Smooth muscle cell (in vitro differentiated cells): ENCODE results near the gene TVP23C. TPM values are rescaled to one million over a fixed set of nuclear protein-coding genes. Genes with fewer than 3 reads are reported as not detected.
"Not testable (repeated sequence)": the region's sequence is repeated elsewhere in the genome, so short reads cannot be mapped to it uniquely, and the experiment has no call there.

Experiments used
- DNase-seq: peaks from one replicate; lab custom pipeline; 2025; ENCODE audit not compliant: unreplicated experiment; lab: John Stamatoyannopoulos, UW
- H2AFZ ChIP-seq: fragments of 200-600 bp; sonication (generic); 2 replicates; pipeline ENCODE4 v1.6.0; 2016; ENCODE audit warnings: antibody characterized with exemption, low read depth, mild to moderate bottlenecking
- H3F3A ChIP-seq: fragments of 200-600 bp; sonication (generic); 2 replicates; pipeline ENCODE4 v1.6.0; 2017; ENCODE audit warnings: antibody characterized with exemption, low read depth
- H3K27ac ChIP-seq: fragments of 200-600 bp; sonication (generic); 2 replicates; pipeline ENCODE4 v1.5.1; 2016; ENCODE audit warnings: low read depth, mild to moderate bottlenecking
- H3K27me3 ChIP-seq: fragments of 200-600 bp; sonication (generic); 2 replicates; pipeline ENCODE4 v1.6.1; 2016; ENCODE audit warnings: low read depth, mild to moderate bottlenecking
- H3K36me3 ChIP-seq: fragments of 200-600 bp; sonication (generic); 2 replicates; pipeline ENCODE4 v1.5.1; 2016; ENCODE audit warnings: low read depth
- H3K4me1 ChIP-seq: fragments of 200-600 bp; sonication (generic); 2 replicates; pipeline ENCODE4 v1.5.1; 2016; ENCODE audit warnings: low read depth
- H3K4me2 ChIP-seq: fragments of 200-600 bp; sonication (generic); 2 replicates; pipeline ENCODE4 v1.6.0; 2016; ENCODE audit warnings: mild to moderate bottlenecking
- H3K4me3 ChIP-seq: fragments of 200-600 bp; sonication (generic); 2 replicates; pipeline ENCODE4 v1.5.1; 2016; ENCODE audit warnings: mild to moderate bottlenecking
- H3K79me2 ChIP-seq: fragments of 200-600 bp; sonication (generic); 2 replicates; pipeline ENCODE4 v1.6.0; 2016; ENCODE audit warnings: low read depth, mild to moderate bottlenecking
- H3K9ac ChIP-seq: fragments of 200-600 bp; sonication (generic); 2 replicates; pipeline ENCODE4 v1.6.0; 2016; ENCODE audit warnings: low read depth
- H3K9me3 ChIP-seq: fragments of 200-600 bp; sonication (generic); replicated peaks from 2 replicates; pipeline ENCODE4 v1.5.1; 2016; ENCODE audit warnings: low read depth
- H4K20me1 ChIP-seq: fragments of 200-600 bp; sonication (generic); 2 replicates; pipeline ENCODE4 v1.6.0; 2016; ENCODE audit warnings: low read depth
- WGBS: methylation state at CpG from one replicate; pipeline ENCODE4 v1.1.7; 2016; ENCODE audit warnings: low lambda C conversion rate; 5-methylcytosine and 5-hydroxymethylcytosine counted together
- polyA plus RNA-seq: library from polyadenylated mRNA; unstranded; fragments of >200 nt; fragmentation: Nextera tagmentation; extraction: Ambion mirVana; gene quantifications from 2 replicates; pipeline ENCODE4 v1.2.1, GENCODE V29; 2016
- total RNA-seq: library from RNA; depleted of rRNA; stranded (reverse); fragments of >200 nt; gene quantifications from 2 replicates; pipeline ENCODE4 v1.2.3, GENCODE V29; 2014

TVP23C gene
- total RNA-seq (34.1 and 52.5 TPM in 2 replicates), polyA plus RNA-seq (10.0 and 11.6 TPM in 2 replicates)

DNA sequence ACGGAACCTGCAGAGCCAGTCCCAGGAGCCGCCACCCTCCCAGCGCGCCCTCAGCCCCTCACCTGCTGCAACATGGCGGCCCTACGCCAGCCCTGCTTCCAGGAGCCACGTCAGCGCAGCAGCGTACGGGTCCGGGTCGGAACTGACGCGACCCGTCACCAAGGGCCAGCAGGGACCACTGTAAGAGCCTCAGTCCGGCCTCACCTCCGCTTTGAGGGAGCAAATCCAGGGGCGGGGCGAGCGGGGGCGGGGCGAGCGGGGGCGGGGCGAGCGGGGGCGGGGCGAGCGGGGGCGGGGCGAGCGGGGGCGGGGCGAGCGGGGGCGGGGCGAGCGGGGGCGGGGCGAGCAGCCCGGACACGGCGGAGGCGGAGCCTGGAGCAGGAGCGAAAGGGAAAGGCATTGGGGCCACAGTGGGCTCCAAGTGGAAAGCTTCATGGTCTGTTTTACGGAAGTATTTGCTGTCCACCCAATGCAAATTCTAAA is at the start of gene TVP23C:
TSS of gene TVP23C (minus strand) at position 109 of the 483 bp plus-strand sequence. CDS start at position 74, 35 bp downstream.
- Histone ChIP-seq H2AFZ (peak within 1 kb of the TSS; percentile 82), H3K79me2 (peaks cover 13% of the 10 kb centered on the region), H3K9ac (peak within 1 kb of the TSS; percentile 91), H3K4me2 (peak within 1 kb of the TSS; percentile 85), H3K27ac (peak within 1 kb of the TSS; percentile 72), H3K4me3 (peak within 1 kb of the TSS; percentile 92)
- not testable (repeated sequence) for H4K20me1 ChIP-seq, H3K36me3 ChIP-seq, H3K4me1 ChIP-seq, H3K9me3 ChIP-seq, H3F3A ChIP-seq, DNase-seq, H3K27me3 ChIP-seq
- WGBS = under 1% methylated on average over 23 of the region's 46 CpGs

DNA sequence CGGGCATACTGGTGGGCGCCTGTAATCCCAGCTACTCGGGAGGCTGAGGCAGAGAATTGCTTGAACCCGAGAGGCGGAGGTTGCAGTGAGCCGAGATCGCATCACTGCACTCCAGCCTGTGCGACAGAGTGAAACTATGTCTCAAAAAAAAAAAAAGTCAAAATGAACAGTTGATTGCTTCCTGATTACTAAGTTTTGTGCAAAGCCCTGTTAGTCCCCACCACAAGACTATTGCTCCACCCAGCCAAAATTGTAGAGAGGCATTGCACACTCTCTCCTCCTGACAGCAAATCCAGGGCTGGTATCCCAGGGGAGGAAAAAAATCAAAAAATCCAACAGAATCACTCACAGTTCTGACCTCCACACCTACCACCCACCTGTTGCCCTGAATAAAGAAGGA is 29.7 kb upstream of the TVP23C start:
- H3K9me3 ChIP-seq, H3K4me1 ChIP-seq, H2AFZ ChIP-seq, H3K36me3 ChIP-seq, H3K4me3 ChIP-seq, H3F3A ChIP-seq, DNase-seq, H3K27ac ChIP-seq, H3K79me2 ChIP-seq, H3K4me2 ChIP-seq, H4K20me1 ChIP-seq, H3K9ac ChIP-seq, H3K27me3 ChIP-seq: not testable (repeated sequence)
- 100% methylated on average over 6 of the region's 8 CpGs for WGBS

DNA sequence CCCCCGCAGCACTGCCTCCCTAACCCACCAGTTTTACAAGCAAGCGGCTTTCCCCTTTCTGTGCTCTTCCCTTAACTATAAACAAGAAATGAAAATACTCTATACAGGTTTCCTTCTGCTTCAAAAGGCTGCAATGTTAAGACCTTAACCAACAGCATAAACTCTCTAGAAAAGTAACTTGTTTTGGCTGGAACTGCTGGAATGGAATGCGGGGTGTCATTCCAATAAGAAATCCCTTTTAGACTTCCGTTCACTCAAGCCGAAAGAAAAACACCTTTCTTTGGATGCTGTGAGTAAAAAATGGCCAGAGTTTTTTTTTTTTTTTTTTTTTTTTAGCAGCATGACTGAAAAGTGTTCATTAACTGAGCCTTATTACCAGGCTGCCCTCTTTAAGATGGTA is 28.7 kb upstream of the TVP23C start:
- H3K4me2 ChIP-seq, H3K27me3 ChIP-seq: not testable (repeated sequence)
- WGBS = 82% methylated on average over 5 of the region's 5 CpGs

DNA sequence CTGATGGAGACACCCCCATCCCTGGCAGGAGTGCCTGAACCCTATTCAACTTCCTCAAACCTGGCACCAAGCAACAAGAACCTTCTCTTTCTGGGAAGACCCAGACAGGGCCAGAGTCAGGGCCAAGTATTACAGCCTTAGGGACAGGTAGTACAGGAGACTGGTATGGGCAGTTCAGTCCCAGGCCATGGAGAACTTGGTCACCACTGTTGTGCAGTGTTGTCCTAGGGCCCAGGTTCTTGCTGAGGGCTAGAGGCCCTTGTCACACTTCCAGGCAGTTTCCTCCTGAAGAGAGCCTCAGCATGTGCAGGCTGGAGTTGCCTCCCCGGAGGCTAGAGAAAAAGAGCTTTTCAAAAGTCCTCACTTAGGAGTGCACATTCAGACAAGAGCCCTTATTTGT is 27.6 kb upstream of the TVP23C start:
- 95% methylated on average over 1 of the region's 1 CpG for WGBS

More for the DNA sequence above, 28.7 kb upstream of the TVP23C start:
- H3K4me1 ChIP-seq, H3K27ac ChIP-seq, DNase-seq, H3F3A ChIP-seq, H4K20me1 ChIP-seq, H2AFZ ChIP-seq, H3K9ac ChIP-seq, H3K79me2 ChIP-seq, H3K36me3 ChIP-seq, H3K9me3 ChIP-seq, H3K4me3 ChIP-seq: not testable (repeated sequence)

DNA sequence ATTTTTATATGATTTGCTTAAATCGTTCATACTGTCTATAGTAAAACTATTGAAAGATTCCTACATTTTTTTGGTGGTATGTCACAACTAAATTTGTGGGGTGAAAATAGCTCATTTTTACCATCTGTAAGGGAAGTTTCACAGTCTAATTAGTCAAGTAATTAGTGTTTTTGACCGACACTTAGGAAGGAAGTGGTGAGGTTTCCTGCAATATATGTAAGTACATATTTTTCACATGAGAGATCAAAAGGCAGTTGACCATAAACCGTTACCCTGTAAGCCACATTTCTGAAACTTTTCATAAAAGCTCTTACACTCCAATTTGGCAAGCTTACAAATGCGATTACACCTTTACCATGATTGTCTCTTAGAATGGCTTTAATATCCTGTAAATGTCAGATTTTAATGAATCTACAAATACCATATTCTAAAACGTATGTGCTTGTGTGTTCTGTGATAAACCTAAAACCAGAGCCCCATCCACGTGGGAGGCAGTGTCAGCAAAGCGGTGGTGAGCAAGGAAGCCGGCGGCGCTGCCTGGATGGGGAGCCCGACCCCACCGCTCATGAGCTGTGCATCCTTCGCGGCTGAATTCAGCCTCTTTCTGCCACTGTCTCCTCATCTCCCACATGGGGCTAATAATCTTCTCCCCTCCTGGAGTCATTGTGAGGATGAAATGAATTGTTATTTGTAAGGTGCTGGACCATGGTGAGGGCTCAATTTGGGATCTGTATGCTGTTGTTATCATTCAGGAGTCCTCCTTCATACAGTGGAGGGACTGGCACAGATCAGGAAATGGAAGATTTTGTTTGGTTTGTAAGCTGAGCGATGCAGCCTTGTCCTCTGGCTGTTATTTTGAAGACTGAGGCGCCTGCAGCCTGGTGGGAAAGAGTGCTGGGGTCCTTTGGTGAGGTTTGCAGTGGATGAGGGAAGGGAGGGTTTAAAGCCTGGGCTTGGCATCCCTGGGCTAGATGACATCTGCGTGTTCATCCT is 26.6 kb upstream of the TVP23C start:
- DNase-seq, H3K36me3 ChIP-seq, H3K9ac ChIP-seq, H3K79me2 ChIP-seq, H3K9me3 ChIP-seq, H3F3A ChIP-seq, H3K4me1 ChIP-seq, H3K27ac ChIP-seq, H3K4me3 ChIP-seq, H3K4me2 ChIP-seq, H4K20me1 ChIP-seq, H3K27me3 ChIP-seq, H2AFZ ChIP-seq: not testable (repeated sequence)
- 62% methylated on average over 14 of the region's 17 CpGs for WGBS

More for the DNA sequence above, 27.6 kb upstream of the TVP23C start:
- not testable (repeated sequence) for H3K9ac ChIP-seq, H3K4me2 ChIP-seq, H3K79me2 ChIP-seq, H3K27me3 ChIP-seq, H3K9me3 ChIP-seq, H3K4me1 ChIP-seq, H2AFZ ChIP-seq, H3K36me3 ChIP-seq, H3K27ac ChIP-seq, DNase-seq, H3F3A ChIP-seq, H4K20me1 ChIP-seq, H3K4me3 ChIP-seq

DNA sequence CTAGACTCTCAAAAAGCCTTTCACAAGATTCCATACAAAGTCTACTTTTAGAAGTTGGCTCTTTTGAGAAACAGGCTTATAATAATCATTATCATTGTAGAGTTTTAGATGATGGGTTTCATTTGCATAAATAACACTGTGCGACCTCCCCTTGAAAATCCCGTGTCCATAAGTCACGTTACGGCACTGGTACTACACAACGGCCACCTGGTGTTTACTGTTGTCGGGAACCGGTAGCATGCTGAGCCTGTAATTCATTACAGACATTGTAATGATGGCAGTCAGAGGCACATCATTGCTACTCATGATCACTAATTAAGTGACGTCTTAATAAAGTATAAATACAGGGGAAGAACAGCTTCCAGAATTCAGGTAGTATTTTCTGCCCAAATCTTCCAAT is 24.7 kb upstream of the TVP23C start:
- not testable (repeated sequence) for H3K4me1 ChIP-seq, H4K20me1 ChIP-seq, H3K36me3 ChIP-seq, H3K4me2 ChIP-seq, H3K27me3 ChIP-seq, H3F3A ChIP-seq, H3K4me3 ChIP-seq, H3K79me2 ChIP-seq, DNase-seq, H2AFZ ChIP-seq, H3K9ac ChIP-seq, H3K27ac ChIP-seq, H3K9me3 ChIP-seq
- WGBS = 85% methylated on average over 8 of the region's 8 CpGs

DNA sequence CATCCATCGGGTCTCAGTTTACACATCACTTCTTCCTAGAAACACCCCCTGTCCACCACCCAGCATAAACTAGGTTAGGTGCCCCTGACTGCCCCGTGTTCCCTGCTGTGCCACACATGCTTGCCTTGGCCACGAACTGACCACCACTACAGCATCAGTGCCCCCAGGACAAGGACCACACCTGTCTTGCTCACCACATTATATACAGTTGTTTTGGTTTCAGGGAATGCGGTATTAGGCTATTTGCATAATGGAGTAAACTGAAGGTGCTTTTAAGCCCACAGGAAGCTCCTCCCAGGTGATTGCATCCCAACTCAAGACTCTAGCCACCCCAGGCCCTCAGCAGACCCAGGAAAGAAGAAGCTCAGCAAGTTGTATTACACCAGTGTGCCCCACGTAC is 20.0 kb upstream of the TVP23C start:
- H3K9me3 ChIP-seq, H3K4me3 ChIP-seq, H2AFZ ChIP-seq, H3K4me2 ChIP-seq, DNase-seq, H3K27ac ChIP-seq, H3K9ac ChIP-seq, H3K4me1 ChIP-seq, H3K79me2 ChIP-seq, H3K27me3 ChIP-seq, H4K20me1 ChIP-seq, H3K36me3 ChIP-seq, H3F3A ChIP-seq: not testable (repeated sequence)
- 86% methylated on average over 4 of the region's 5 CpGs for WGBS

DNA sequence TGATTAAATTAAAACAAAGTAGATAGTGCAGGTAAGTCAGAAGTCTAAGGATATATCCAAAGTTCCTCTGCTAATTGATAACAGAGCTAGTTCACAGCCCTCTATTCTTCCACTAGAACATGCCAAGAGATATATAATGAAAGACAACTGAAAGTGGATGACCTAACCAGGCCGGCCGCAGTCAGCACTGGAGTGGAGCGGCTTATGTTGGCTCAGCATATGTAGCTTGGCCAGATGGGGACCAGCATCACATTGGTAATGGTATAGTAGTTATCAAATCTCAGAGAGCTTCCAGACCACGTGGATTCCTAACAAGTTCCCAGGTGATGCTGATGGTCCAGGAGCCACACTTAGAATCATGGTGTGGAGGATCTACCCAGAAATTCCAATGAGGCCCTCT is 18.2 kb upstream of the TVP23C start:
- H3K27ac ChIP-seq, H3K9me3 ChIP-seq, H4K20me1 ChIP-seq, H3K4me1 ChIP-seq, H3F3A ChIP-seq, H2AFZ ChIP-seq, H3K27me3 ChIP-seq, H3K4me2 ChIP-seq, H3K36me3 ChIP-seq, H3K9ac ChIP-seq, DNase-seq, H3K4me3 ChIP-seq, H3K79me2 ChIP-seq: not testable (repeated sequence)
- WGBS = 93% methylated on average over 3 of the region's 4 CpGs
